GM21723 (cell line): ENCODE results near the gene AIFM3.
"Not testable (repeated sequence)": the region's sequence is repeated elsewhere in the genome, so short reads cannot be mapped to it uniquely, and the experiment has no call there.

ENCODE experiments used
- ATAC-seq: cut with Tn5 transposase; IDR thresholded peaks from one replicate; pipeline ENCODE4 v1.9.1; 2021; ENCODE audit warnings: mild to moderate bottlenecking, moderate library complexity; ENCODE audit not compliant: unreplicated experiment

The AIFM3 gene, protein sequence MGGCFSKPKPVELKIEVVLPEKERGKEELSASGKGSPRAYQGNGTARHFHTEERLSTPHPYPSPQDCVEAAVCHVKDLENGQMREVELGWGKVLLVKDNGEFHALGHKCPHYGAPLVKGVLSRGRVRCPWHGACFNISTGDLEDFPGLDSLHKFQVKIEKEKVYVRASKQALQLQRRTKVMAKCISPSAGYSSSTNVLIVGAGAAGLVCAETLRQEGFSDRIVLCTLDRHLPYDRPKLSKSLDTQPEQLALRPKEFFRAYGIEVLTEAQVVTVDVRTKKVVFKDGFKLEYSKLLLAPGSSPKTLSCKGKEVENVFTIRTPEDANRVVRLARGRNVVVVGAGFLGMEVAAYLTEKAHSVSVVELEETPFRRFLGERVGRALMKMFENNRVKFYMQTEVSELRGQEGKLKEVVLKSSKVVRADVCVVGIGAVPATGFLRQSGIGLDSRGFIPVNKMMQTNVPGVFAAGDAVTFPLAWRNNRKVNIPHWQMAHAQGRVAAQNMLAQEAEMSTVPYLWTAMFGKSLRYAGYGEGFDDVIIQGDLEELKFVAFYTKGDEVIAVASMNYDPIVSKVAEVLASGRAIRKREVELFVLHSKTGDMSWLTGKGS

DNA sequence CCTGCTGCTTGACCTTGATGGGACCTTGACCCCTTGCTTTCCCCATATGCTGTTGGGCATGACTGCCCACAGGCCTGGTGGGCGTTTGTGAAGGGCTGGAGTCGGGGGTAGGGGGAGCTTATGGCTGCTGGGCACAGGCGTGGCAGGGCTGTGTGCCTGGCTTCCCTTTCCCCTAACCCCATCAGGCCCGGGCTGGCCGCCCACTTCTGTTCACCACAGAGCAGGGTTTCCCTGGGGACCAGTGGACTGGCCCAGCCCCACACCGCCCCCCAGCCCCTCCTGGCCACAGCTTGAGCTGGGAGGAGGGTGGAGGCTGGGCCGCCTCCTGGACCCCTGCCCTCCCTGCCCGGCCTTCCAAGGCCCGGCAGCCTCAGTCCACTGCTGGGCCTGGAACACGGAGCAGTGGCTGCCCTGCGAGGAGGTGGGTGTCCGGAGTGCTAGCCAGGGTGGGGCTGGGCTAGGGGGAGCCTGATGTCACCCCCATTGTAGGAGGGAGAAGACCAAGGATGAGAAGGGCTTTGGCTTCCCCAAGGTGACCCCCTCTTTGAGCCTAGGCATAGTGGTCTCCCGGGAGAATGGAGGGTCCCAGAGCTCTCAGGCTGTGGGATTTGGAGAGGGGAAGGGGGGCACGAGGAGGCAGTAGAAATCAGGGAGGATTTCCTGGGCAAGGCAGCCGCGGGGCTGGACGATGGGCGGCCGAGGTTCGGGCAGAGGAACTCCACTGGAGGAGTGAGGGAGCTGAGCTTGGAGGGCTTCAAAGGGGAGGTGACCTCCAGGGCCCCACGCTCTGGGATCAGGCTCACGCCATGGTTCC lies at the start of gene AIFM3:
TSS of gene AIFM3 (plus strand) at position 373 of the 814 bp plus-strand sequence. CDS start 690 bp downstream, outside the sequence.
- no peak for ATAC-seq

GRCh38 chr22:20918663-20919218 lies 48.3 kb upstream of the AIFM3 start:
- no peak for ATAC-seq

DNA sequence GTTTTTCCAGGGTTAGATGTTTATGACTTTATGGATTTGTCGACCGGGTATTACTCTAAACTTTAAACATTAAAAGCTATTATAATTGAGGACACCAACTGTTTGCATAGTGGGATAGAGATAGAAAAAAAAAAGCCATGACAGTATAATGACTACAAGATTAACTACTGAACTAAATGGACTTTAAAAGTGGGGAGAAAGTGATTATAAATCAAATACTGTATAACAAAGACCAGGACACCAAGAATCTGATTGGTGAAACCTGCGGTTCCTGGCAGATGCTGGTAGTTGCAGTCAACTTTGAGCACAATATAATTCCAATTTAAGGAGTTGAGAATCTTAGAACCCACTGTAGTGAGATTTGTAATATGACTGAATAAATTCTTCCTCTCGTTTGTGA lies 47.3 kb upstream of the AIFM3 start:
- ATAC-seq = no peak

DNA sequence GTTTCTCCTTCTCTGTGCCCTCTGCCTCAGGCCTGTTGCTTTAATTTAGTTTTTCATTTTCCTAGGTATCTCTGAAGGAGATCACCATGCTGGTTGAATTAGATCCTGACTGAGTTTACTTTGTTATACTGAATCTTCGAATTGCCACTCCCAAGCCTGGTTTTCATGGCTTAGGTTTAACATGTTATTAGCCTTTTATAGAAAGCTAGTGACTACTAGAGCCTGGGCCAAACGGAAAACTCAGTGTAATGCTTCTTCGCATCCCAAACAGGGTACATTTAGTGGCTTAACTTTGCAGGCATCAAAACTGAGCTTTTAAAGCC lies 46.2 kb upstream of the AIFM3 start:
- no peak for ATAC-seq

DNA sequence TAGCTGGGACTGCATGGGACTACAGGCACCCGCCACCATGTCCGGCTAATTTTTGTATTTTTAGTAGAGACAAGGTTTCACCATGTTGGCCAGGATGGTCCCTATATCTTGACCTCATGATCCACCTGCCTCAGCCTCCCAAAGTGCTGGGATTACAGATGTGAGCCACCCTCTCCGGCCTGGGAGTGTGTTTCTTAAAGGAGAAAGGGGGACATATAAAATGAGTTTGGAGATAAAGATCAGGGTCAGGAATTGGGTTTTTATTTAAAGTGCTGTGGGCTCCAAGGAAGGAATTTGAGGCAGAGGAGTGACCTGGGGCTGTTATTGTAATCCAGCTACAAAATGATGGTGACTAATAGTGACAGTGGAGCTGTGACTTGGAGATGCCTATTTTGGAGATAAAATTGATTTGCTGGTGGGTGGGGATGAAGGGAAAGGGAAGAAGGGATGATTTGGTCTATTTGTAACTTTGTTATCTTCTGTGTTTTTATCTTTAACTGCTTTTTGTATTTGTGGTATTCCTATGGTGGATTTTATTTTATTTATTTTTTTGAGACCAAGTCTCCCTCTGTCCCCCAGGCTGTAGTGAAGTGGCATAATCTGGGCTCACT lies 44.8 kb upstream of the AIFM3 start:
- no peak for ATAC-seq

DNA sequence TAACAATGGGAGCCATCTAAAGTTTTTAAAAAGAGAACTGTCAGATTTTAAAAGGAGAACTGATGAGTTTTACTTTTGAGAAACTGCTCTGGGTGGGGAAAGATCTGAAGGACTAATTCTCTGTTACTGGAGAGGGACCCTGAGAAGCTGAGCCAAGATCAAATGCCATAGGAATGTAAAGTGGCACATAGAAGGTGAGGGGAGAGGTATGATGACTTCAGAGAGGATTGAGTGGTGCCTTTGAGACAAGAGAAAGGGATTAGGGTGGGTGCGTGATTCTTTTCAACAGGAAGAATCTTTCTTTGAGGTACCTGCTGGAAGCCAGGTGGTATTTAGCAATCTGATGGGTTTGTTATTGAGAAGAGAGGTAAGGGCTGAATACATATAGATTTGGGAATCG lies 40.8 kb upstream of the AIFM3 start:
- no peak for ATAC-seq

GRCh38 chr22:20927940-20928572 lies 39.0 kb upstream of the AIFM3 start:
- no peak for ATAC-seq

- no peak for ATAC-seq
Measured at GRCh38 chr22:20928573-20928967, 38.5 kb upstream of the AIFM3 start.

GRCh38 chr22:20930004-20930403 lies 37.1 kb upstream of the AIFM3 start:
- ATAC-seq = no peak

DNA sequence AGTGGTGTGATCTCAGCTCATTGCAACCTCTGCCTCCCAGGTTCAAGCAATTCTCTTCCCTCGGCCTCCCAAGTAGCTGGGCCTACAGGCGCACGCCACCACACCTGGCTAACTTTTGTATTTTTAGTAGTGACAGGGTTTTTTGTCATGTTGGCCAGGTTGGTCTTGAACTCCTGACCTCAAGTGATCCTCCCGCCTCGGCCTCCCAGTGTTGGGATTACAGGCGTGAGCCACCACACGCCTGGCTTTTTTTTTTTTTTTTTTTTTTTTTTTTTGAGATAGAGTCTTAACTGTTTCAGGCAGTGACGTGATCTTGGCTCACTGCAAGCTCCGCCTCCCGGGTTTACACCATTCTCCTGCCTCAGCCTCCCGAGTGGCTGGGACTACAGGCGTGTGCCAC lies 36.6 kb upstream of the AIFM3 start:
- not testable (repeated sequence) for ATAC-seq

GRCh38 chr22:20931126-20931654 lies 35.9 kb upstream of the AIFM3 start:
- ATAC-seq = no peak

DNA sequence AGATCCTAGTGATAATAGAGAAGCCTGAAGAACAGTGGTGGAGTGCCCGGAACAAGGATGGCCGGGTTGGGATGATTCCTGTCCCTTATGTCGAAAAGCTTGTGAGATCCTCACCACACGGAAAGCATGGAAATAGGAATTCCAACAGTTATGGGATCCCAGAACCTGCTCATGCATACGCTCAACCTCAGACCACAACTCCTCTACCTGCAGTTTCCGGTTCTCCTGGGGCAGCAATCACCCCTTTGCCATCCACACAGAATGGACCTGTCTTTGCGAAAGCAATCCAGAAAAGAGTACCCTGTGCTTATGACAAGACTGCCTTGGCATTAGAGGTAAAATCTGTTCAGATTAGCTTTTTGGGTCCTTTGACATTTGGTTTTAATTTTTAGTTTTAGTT lies 33.1 kb upstream of the AIFM3 start:
- no peak for ATAC-seq

- ATAC-seq = not testable (repeated sequence)
Measured at GRCh38 chr22:20935049-20935448, 32.0 kb upstream of the AIFM3 start.

DNA sequence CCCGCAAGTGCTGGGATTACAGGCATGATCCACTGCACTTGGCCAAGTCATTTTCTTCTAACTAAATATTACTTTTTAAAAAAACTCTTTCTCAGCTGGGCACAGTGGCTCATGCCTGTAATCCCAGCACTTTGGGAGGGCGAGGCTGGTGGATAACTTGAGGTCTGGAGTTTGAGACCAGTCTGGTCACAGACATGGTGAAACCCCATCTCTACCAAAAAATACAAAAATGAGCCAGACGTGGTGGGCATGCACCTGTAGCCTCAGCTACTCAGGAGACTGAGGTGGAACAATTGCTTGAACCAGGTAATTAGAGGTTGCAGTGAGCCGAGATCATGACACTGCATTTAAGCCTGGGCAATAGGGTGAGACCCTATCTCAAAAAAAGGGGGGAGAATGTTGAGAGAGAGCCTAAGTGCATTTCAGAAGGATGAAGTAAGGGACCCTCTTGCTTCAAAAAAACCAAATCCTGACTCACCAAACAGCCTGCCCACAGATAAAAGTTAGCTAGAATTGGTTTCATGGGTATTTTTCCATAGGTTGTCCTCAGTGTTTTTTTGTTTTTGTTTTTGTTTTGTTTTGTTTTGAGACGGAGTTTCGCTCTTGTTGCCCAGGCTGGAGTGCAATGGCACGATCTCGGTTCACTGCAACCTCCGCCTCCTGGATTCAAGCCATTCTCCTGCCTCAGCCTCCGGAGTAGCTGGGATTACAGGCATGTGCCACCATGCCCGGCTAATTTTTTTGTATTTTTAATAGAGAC lies 31.1 kb upstream of the AIFM3 start:
- not testable (repeated sequence) for ATAC-seq

DNA sequence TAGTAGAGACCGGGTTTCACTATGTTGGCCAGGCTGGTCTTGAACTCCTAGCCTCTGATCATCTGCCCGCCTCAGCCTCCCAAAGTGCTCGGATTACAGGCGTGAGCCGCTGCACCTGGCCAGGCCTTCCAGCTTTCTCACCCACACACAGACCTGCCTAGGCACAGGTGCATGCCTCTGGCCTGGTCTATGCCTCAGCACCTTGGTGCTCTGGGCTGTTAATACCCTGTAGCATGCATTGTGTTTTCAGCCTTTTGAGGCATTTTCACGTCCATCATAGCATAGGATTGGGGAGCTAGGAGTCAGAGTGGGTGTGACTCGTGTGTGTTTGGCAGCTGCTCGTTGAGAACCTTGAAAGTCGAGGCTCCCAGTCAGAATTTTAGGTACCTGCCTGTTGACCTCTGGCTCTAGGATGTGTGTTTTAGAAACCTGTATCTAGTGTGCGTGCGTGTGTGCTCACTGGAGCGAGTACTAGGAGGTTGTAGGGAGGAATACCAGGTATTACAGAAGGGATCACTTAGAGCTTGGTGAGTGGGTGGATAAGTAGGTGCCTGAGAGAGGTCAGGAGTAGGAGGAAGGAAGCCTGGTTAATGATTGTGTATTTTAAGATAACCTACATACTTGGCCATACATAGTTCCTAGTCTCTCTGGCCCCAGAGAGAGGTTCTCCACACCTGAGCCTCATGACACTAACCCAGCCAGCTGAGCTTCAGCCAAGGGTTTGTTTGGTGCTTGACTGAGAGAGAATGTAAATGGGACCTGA lies 29.8 kb upstream of the AIFM3 start:
- ATAC-seq = no peak

GRCh38 chr22:20937794-20938671 lies 29.0 kb upstream of the AIFM3 start:
- ATAC-seq = no peak

DNA sequence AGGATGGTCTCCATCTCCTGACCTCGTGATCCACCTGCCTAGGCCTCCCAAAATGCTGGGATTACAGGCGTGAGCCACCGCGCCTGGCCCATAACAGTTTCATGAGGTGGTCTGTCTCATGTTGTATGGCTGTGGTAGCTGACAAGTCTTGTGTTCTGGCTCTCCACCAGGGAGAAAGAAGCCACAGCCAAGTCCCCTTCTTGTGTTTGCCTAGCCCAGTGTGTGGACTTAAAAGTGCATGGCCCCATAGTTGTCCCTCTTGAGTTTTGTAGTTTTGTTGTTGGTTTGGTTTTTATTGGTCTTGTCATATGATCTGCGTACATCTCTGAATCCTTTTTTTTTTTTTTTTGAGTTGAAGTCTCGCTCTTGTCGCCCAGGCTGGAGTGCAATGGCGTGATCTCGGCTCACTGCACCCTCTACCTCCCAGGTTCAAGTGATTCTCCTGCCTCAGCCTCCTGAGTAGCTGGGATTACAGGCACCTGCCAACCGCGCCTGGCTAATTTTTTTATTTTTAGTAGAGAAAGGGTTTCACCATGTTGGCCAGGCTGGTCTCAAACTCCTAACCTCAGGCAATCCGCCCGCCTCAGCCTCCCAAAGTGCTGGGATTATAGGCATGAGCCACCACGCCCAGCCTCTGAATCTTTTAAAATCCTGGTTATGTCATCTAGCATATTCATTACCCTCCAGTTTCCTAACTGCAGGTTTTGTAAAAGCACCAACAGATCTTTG lies 27.4 kb upstream of the AIFM3 start:
- not testable (repeated sequence) for ATAC-seq
